CD4-positive, alpha-beta T cell treated with Interleukin-1 beta for 1 hour (primary cell): ENCODE measurements around the gene GTF3C4.

ENCODE experiments used
- DNase-seq, 2 donors: peaks; one replicate each; pipeline ENCODE4 v3.0.0-alpha.2; 2020 to 2022

The GTF3C4 gene

GRCh38 chr9:132647806-132648205, 22.5 kb upstream of the GTF3C4 start:
- no peak for DNase-seq

DNA sequence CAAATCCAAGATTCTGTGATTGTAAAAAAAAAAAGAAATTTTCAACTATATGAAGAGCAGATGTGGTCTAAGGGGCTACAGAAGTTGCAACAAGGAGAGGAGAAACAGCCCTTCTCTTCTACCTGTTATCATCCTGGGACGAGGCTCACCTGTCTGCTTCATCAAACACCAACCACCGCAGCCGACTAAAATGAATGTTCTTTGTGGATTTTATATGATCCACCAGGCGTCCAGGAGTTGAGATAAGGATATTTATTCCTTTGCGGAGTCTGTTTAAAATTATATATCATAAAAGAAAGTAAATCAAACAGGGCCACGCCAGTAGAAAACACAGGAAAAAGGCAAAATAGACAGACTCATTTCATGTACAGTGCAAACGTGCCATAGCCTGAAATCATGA, 22.0 kb upstream of the GTF3C4 start:
- DNase-seq, result no peak

GRCh38 chr9:132648685-132649084, 21.6 kb upstream of the GTF3C4 start:
- no peak for DNase-seq

DNA sequence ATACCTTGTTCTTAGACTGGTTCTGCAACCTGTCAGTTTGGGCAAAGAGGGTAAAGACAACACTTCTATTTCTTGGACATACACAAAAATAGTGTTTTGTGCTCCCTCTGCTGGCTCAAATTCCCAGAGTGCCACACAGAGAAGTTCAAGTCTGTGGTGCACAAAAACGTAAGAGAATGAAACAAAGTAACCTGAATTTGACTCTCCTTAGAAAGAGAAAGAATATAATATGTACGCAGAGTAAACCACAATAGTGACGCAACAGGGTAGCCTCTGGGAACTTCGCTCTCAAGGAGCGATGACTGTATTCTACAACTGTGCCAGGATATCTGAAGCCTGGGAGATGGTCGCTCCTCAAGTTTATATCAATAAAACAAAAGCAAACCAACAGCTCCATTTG, 19.0 kb upstream of the GTF3C4 start:
- no peak for DNase-seq

DNA sequence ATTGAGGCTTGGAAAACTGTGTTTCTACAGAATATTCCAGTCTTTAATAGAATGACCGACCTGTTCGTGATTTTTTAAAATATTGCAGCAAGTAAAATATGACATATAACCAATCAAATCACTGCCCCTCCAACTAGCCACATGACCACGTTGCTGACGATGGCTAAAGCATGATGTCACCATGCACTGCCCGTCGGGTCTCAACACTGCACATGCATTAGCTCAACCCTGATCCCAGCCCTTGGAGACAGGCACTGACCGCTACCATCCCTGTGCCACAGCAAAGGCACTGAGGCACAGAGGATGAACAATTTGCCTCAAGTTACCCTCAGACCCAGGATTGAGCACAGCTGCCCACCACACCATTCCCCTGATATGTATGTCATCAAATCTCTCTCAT, 14.0 kb upstream of the GTF3C4 start:
- no peak for DNase-seq

DNA sequence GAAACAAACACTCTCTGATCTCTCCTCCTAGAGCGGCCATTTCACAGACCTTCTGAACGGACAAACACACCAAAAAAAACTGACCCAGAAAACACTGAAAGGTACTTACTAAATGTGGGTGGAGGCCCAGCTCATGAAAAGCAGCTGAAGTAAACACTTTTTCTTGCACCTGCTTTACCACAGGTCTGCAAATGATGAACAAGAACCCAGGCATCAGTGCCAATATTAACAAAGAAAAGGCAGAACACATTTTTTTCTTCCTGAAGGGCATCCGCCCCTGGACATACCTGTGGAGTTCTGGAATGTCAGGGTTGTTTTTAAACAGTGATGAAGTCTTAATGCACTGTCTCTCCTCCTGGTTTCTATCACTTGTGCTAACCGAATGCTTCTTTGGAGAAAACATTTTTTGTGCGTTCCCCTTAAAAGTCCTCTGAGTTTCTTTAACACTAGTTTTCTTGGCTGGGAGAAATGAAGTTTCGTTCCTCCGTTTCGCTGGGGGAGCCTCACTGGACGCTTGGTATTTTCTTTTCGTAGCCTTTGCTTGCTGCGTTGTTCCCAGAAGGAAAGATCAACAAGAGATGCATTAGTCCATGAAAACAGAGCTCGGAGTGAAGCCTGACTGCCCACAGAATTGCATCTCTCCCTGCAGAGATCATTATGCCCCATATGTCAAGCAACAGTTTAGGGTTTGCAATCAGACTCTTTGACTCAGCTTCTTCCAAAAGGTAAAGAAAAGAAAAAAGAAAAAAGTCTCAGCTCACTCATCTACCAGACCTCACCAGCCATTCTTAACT, 7.9 kb upstream of the GTF3C4 start:
- DNase-seq, result no peak

DNA sequence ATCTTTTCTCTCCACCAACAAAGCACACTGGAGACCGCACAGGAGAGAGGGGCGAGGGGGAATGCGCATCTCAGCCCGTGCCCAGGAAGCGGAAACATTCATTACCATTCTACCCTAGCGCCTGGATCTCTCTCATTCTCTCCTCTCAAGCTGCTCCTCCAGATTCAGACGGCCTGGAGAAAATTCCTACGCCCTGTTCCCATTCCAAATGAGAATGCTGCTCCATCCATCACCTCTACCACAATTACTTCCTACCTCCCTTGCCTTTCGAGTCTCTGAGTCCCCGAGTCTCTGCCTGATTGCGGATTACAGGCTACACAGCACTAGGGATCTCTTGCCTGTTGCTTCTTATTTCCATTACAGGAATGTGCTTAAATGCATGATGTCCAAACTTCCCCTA, 7.1 kb upstream of the GTF3C4 start:
- no peak for DNase-seq

DNA sequence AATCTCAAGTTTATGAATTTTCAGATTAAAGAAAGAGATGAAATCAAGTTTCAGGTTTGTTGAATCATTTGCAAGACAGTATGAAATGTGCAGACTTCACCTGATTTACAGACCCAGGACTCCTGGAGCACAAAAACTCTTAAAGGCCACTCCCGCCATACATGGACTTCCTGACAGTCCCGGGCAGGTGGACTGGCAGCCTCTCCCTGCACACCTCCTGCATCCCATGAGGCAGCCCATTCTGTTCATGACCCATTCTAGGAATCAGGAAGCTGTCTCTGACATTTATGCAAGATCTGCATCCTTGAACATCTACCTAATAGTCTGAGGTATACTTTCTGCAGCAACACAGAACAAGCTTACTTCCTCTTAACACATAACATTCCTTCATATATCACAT, 6.4 kb upstream of the GTF3C4 start:
- DNase-seq, result no peak

GRCh38 chr9:132669319-132669697, 956 bp upstream of the GTF3C4 start:
- DNase-seq, result no peak

GRCh38 chr9:132669698-132670456, 387 bp upstream of the GTF3C4 start, which contains the start of gene DDX31:
DDX31 (minus strand) TSS chr9:132669983; CDS start chr9:132669934, 49 bp downstream.
- peak; percentile 89 for DNase-seq

GRCh38 chr9:132671620-132672412, 1.6 kb downstream of the GTF3C4 start:
- DNase-seq, result no peak

- no peak for DNase-seq
Observed at GRCh38 chr9:132672413-132672690, 2.1 kb downstream of the GTF3C4 start.

DNA sequence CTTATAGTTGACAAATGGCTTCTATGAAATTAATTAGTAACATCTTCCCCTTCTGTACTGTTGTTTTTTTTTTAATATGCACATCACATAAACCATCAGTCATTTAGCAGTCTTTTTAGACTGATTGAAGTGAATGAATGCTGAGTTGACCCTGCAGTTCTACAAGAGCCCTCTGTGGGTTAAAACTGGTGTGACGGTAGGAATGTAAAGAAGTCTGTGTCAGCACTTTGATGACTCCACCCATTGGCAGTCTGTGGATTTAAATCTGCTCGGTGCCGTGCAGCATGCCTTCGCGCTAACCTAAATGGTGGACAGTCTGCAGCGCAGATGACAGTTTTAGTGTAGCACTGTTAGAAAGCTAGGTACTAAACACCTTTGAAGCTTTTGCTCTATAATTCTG, 3.1 kb downstream of the GTF3C4 start:
- no peak for DNase-seq

- DNase-seq, result no peak
Observed at GRCh38 chr9:132674485-132674884, 4.2 kb downstream of the GTF3C4 start.

DNA sequence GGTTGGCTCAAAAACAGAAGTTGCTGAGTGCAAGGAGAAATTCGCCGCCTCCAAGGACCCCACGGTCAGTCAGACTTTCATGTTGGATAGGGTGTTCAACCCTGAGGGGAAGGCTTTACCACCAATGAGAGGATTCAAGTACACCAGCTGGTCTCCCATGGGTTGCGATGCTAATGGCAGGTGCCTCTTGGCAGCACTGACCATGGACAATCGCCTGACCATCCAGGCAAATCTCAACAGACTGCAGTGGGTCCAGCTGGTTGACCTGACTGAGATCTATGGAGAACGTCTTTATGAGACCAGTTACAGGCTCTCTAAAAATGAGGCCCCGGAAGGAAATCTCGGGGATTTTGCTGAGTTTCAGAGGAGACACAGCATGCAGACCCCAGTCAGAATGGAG, 7.7 kb downstream of the GTF3C4 start:
- no peak for DNase-seq

DNA sequence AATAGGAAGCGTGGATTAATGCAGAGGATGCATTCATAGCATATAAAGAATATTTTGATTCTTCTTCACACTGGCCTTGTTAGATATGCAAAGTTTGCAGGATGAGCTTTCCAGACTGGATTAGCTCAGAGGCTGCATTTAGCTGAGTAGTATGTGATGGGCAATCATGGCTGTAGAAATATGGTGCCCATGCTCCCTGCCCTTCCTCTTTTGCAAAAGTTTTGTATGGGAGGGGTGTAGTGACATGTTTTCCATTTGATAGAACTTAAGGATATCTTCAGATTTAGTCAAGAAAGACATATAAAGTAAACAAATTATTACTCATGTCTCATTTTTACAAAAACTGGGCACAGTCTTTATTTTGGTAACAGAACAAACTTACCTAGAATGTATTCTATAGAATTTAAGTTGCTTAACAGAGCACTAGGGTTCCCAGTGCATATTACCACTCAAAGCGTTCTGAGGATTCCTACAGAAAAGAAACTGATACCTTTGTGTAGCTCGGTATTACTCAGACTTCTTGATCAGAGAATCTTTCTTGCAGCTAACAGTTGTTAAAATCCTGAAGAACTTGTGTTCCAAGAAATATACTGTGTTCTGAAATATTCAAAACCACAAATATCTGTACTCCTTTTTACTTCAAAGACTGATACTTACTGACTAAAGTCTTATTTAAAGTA, 9.8 kb downstream of the GTF3C4 start:
- no peak for DNase-seq

- DNase-seq, result no peak
Observed at GRCh38 chr9:132681561-132681960, 11.3 kb downstream of the GTF3C4 start.

DNA sequence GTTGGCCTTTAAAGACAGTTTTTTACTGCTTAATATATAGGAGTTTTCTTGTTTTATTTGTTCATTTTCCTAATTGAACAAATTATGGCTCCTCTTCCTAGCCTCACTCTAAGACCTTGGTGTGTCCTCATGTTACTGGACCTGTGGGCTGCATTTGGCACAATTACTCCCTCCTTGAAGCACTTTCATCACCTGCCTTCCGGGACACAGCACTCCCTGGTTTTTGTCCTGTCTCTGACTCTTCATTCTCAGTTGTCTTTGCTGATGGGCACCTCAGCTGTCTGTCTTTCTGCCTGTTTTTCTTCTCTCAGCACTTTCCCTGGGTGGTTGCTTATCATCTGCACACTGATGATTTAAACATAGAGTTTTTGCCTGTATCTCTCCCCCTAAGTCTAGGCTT, 13.6 kb downstream of the GTF3C4 start:
- DNase-seq, result no peak

DNA sequence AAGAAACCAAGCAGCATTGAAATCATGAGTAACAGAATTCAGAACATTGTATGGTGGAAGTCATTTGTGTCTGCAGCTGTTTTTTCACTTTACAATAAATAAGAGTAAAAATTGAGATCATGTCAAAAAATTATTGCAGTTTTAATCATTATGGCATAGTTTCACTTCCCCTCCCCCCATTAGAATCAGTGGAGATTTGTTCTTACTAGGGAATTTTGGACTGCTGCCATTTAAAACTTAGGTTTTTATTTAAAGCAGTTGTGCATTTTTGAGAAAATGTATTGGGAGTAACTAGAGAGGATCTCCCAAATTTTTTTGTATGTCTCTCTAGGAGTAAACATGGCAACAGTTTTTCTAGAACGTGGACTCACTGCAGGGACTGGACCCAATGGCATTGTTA, 20.4 kb downstream of the GTF3C4 start:
- DNase-seq, result no peak

GRCh38 chr9:132694144-132694543, 23.9 kb downstream of the GTF3C4 start:
- peak; percentile 15 to 27 for DNase-seq

DNA sequence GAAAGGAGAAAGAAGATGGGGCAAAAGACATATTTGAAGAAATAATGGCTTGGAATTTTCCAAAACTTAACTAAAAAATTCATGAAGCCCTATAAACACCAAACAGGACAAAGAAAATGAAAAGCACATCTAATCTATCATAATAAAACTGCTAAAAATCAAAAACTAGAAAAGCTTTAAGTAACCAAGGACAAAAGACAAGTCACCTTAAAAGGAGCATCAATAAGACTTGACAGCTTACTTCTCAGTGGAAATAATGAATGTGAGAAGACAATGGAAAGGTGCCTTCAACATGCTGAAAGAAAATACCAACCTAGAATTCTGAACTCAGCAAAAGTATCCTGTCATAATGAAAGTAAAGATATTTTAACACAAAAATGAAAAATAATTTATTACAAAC, 27.0 kb downstream of the GTF3C4 start:
- no peak for DNase-seq

DNA sequence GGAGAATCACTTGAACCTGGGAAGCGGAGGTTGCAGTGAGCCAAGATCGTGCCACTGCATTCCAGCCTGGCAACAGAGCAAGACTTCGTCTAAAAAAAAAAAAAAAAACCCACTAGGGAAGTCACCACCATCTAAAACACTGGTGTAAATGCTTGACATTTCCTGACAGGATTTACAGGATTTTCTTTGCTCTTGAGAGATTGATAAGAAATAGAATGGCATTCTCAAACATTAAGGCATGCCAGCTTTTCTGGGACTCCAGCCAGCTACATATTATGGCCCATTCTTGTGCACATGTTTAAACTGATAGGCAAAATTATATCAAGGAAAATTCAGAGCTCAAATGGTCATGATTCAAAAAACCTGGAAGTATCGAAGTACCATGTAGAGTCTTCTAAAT, 28.7 kb downstream of the GTF3C4 start:
- no peak for DNase-seq

DNA sequence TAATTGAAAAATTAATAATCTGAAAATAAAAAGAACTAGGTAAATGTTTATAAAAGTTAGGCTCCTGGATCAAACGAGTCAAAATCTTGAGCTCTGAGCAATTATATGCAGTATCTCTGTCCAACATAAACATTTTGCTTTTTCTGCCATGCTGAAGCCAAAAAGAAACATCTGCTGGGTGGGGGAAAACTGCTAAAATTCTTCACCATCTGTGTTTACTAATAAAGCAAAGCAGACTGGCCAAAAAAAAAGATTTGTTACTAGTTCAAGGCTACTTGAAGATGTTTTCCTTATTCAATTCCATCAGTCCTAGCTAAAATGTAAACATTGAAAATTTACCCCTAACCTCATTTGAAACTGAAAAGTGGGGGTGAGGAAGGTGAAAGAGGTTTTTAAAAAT, 29.7 kb downstream of the GTF3C4 start:
- no peak for DNase-seq
